Measurements from ENCODE around the gene LDLRAD4.

LDLRAD4 gene

GRCh38 chr18:13446024-13446423 is 227.5 kb downstream of the LDLRAD4 start:
- no peak overlapping the region for H3K4me3 ChIP-seq (ENCODE audit: low read depth, low read length)
- no peak for TF ChIP-seq CTCF (IDR thresholded peaks at IDR 0.05; ENCODE audit: low read depth, low read length)

GRCh38 chr18:13446610-13447461 is 228.3 kb downstream of the LDLRAD4 start:
- TF ChIP-seq CTCF (IDR thresholded peaks at IDR 0.05; ENCODE audit: low read depth, low read length) = no peak

GRCh38 chr18:13447621-13448334 is 229.2 kb downstream of the LDLRAD4 start:
- no peak for TF ChIP-seq CTCF (IDR thresholded peaks at IDR 0.05; ENCODE audit: low read depth, low read length)
- H3K4me3 ChIP-seq (ENCODE audit: low read depth, low read length) = no peak overlapping the region

More at GRCh38 chr18:13446610-13447461, 228.3 kb downstream of the LDLRAD4 start:
- no peak overlapping the region for H3K4me3 ChIP-seq (ENCODE audit: low read depth, low read length)

GRCh38 chr18:13448335-13448795 is 229.8 kb downstream of the LDLRAD4 start:
- no peak for TF ChIP-seq CTCF (IDR thresholded peaks at IDR 0.05; ENCODE audit: low read depth, low read length)
- no peak overlapping the region for H3K4me3 ChIP-seq (ENCODE audit: low read depth, low read length)

- H3K4me3 ChIP-seq (ENCODE audit: low read depth, low read length) = no peak overlapping the region
- no peak for TF ChIP-seq CTCF (IDR thresholded peaks at IDR 0.05; ENCODE audit: low read depth, low read length)
Observed at GRCh38 chr18:13449651-13450050, 231.1 kb downstream of the LDLRAD4 start.

- no peak overlapping the region for H3K4me3 ChIP-seq (ENCODE audit: low read depth, low read length)
- no peak for TF ChIP-seq CTCF (IDR thresholded peaks at IDR 0.05; ENCODE audit: low read depth, low read length)
Observed at GRCh38 chr18:13450289-13451212, 232.0 kb downstream of the LDLRAD4 start.
